ENCODE measurements around the gene ENO4.

DNA sequence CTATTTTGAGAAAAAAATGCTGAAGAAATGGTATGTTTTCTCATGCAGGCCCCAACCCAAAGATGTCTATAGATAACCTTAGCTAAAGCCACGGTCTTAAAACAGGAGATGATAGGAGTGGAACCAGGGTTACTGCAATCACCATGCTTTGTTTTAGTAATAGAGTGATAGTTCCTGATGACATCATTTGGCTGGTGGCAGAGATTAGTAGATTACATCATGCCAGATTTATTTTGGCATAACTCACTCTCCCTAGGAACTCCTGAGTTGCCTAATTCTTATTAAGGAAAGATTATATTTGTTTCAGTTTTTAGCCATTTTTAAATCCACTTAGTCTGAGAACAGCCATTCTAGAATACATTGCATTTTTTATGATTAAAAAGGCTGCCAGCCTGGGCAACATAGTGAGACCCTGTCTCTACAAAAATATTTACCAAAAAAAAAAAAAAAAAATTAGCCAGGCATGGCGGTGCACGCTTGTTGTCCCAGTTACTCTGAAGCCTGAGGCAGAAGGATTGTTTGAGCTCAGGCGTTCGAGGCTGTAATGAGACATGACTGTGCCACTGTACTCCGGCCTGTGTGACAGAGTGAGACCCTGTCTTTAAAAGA is 17.8 kb downstream of the ENO4 start:
- no peak for TF ChIP-seq CTCF (IDR thresholded peaks at IDR 0.05 in 2 of 3, conservative IDR thresholded peaks at IDR 0.05 in 1 of 3; ENCODE audit: borderline replicate concordance in 1 of 3, insufficient read depth in 1 of 3, low read depth in 2 of 3, low read length in 2 of 3)
- TF ChIP-seq ELF1 (IDR thresholded peaks at IDR 0.05; ENCODE audit: borderline replicate concordance, low read depth): no peak
- no peak for TF ChIP-seq POLR2A (IDR thresholded peaks at IDR 0.05; ENCODE audit: borderline replicate concordance, extremely low read depth, insufficient read depth, insufficient read length)
- no peak for TF ChIP-seq EZH2 (IDR thresholded peaks at IDR 0.05)
- no peak for TF ChIP-seq SRF (IDR thresholded peaks at IDR 0.05; ENCODE audit: low read depth)
- no peak for TF ChIP-seq POLR2AphosphoS5 (IDR thresholded peaks at IDR 0.05; ENCODE audit: low read depth, low read length)

Measured in HCT116 (cell line).